ENCODE measurements around the gene GARRE1.
A peak's percentile ranks its signal among the peaks of the same experiment; 100 is the strongest.
"Not testable (repeated sequence)": the region's sequence is repeated elsewhere in the genome, so short reads cannot be mapped to it uniquely, and the experiment has no call there.

The GARRE1 gene

DNA sequence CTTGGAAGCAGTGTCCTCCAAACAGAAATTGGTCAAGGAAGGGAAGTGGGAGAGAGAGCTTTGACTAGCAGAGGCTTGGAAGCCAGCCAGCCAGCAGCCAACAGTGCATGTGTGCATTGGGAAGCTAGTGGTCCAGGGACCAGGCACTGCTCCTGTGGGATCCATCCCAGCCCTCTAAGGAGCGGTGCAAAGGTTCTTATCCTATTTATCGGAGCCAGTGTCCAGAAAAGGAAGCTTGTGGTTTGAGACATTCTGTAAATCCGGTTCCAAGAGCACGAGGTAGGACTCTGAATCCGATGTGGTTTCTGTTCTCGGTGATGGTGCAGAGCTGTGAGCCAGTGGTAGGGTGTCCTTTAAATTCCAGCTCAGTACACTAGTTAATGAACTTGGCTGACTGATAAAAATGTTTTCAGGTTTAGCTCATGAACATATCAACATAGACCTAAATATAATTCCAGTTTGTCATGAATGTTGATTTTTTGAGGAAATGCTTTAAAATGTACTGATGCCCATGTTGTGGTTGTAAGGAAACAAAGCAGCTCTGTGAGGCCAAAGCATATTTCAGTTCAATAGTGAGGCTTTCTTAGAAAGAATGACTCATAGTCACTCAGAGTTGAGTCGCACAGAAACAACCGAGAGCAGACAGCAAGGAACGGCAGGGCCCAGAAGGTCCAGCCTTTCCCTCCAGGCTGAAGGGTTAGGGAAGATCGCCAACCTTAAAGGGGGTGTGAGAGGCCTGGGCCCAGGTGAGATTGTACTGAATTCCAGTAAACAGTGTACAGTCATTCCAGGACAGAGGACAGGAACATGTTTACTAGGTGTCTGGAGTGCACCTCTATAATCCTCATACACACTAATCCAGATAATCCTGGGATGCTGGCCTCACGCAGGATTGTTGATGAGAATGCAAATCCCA is 21.5 kb upstream of the GARRE1 start:
- DNase-seq (ENCODE audit: low spot score): peak; percentile 70

DNA sequence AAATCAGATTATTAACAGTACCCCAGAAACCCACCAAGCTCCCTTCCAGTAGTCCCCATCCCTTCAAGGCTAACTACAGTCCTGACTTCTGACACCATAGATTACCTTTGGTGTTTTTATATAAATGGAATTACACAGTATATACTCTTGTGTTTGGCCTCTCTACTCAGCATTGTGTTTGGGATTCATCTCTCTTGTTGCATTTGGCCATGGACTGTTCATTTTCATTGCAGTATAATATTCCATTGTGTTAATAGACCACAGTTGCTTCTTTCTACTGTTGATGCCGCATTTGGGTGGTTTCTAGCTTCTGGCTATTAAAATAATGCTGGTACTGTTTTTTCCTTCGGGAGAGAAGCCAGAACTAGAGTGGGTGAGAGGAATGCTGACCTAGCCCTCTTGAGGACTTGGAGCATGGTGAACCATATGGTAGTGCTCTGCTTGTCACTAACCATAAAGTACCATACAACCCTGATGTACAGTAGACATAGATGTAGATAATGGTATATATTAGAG is 18.9 kb upstream of the GARRE1 start:
- DNase-seq (ENCODE audit: low spot score): no peak

DNA sequence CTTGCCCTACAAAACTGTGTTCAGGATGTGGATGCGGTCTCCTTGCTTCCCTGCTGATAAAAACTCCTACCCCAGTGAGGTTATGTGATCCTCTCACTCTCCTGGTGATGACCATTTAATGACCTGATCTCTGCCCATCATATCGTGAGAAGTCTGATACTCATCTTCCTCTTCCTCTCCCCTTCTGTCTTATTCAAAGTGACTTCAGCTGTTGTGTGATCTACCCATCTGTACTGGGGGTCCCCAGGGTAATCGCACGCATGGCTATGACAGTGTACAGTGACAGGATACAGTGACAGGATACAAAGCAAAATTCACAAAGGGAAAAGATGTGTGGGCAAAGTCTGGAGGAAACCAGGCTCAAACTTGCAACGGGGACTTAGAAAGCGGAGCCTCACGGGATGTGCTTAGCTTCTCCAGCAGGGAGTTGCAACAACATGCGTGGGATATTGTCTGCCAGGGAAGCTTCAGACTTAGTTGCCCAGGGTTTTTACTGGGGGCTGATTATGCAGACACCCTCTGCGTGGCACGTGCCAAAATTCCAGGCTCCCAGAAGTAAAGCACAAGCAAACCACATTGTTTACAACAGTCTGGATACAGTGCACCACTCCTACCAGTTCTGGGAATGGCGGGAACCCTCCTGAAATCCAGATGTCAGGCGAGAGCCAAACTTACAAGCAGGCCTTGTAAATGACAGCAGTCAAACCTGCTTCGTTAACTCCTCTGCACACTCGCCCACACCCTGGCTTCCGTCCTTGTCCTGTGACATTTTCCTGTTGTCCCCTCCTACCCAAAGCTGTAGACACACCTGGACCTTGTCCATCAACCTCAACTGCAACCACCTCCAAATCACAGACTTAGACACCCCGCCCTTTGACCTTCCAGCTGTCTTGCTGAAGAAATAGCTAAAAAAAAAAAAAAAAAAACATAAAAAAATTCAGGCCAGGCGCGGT is 18.0 kb upstream of the GARRE1 start:
- peak; percentile 39 for DNase-seq (ENCODE audit: low spot score)

DNA sequence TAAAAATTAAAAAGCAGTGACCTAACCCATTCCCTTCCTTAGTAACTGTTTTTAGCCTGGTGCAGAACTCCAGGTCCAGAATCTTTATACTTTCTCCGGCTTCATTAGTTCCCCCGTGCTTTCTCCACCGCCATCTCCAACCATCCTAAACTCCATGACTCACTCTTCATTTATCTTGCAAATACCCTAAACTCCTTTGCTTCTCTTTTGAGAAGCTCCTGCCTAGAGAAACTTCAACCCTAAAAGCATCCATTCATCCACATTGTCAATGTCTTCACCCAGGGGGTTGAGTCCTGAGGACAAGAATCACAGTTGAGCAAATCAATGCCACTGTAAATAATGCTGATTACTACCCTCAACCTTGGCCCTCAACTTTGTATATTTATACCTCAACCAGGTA is 17.1 kb upstream of the GARRE1 start:
- DNase-seq (ENCODE audit: low spot score): no peak

DNA sequence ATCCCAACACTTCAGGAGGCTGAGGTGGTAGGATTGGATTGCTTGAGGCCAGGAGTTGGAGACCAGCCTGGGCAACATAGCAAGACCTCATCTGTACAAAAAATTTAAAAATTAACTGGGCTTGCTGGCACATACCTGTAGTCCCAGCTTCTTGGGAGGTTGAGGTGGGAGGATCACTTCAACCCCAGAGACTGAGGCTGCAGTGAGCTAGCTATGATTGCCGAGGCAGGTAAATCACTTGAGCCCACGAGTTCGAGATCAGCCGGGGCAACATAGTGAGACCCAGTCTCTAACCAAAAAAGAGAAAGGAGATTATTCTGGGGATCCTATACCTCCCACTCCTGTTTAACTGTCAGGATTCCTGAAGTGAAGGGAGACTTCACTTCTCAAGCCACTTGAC is 16.4 kb upstream of the GARRE1 start:
- DNase-seq (ENCODE audit: low spot score): no peak

DNA sequence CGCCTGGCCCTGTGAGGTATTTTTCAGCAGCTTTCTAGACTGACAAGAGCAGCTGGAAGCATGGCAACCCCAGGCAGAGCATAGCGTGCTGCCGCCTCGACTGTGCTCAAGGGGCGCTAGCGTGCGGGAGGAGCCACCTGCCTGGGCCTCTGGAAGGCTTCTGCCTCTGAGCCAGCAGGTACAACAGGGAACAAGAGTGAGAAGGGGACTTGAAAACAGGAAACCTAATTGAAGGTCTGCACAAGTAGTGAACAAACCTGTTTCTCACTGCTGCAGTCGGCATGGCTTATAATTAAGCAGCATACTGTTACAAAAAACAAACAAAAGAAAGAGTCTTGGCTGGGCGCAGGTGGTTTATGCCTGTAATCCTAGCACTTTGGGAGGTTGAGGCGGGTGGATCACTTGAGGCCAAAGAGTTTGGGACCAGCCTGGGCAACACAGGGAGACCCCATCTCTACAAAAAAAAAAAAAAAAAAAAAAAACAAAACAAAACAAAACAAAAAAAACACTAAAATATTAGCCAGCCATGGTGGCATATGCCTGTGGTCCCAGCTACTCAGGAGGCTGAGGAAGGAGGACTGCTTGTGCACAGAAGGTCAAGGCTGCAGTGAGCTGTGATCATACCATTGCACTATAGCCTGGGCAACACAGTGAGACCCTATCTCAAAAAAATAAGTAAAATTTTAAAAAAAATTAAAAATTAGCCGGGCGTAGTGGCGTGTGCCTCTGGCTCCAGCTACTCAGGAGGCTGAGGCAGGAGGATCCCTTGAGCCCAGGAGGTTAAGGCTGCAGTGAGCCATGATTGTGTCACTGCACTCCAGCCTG is 12.6 kb upstream of the GARRE1 start:
- DNase-seq (ENCODE audit: low spot score): no peak

DNA sequence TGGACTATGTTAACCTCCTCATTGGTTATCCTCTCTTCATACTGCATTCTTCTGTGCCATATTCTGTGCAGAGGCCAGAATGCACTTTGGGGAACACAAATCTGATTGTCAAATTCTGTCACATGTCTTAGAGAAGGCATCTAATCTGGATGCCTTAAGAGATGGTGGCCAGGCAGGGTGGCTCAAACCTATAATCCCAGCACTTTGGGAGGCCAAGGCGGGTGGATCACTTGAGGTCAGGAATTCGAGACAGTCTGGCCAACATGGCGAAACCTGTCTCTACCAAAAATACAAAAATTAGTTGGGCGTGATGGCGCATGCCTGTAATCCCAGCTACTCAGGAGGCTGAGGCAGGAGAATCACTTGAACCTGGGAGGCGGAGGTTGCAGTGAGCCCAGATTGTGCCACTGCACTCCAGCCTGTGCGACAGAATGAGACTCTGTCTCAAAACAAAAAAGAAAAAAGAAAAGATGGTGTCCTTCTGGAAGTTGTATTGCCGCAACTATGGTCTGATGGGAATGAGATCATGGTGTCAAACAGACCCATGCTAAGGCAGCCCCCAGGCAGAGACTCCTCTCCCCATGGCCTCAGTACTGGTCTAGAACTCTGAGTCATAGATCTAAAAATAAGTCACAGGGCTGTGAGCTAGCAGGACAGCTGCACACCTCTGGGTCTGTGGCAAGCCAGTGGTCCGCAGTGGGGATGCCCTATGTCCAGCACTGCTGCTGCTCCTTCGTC is 11.0 kb upstream of the GARRE1 start:
- DNase-seq (ENCODE audit: low spot score): not testable (repeated sequence)

DNA sequence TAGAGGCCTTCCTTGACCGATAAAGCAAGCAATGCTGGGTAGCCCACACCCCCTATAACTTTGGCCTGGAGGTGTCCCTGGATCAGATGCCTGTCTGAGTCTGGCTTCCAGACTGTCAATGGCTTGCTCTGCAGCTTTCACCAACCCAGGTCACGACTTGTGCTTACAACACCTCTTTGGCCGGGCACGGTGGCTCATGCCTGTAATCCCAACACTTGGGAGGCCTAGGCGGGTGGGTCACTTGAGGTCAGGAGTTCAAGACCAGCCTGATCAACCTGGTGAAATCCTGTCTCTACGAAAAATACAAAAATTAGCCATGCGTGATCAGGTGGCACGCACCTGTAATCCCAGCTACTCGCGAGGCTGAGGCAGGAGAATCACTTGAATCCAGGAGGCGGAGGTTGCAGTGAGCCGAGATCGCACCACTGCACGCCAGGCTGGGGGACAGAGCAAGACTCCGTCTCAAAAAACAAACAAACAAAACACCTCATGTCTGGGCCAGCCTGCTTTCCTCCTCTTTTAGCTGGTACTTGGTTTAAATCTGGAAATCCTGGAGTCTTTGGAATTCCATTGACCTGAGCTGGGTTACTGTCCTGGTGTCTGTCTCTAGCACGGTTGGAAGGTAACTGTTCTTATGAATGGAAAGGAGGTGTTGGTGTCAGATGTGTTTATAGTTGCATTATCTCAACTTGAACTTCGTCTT is 10.3 kb upstream of the GARRE1 start:
- no peak for DNase-seq (ENCODE audit: low spot score)

DNA sequence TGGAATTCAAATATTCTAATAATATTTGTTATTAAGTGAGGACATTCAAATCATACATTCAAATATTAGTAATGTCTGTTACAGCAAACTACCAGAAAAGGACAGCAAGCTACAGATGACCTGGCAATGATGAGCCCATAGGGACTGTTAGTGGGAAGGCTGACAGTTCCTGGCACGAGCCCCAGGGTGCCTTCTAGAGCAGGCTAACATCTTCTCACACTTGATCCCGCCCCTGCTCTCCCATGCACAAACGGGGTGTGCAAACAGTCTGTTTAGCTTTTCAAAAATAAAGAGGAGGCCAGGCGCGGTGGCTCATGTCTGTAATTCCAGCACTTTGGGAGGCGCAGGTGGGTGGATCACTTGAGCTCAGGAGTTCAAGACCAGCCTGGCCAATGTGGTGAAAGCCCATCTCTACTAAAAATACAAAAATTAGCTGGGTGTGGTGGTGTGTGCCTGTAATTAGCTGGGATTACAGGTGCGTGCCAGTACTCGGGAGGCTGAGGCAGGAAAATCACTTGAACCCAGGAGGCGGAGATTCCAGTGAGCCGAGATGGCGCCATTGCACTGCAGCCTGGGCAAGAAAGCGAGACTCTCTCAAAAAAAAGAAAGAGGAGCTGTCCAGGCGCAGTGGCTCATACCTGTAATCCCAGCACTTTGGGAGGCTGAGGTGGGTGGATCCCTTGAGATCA is 9.6 kb upstream of the GARRE1 start:
- DNase-seq (ENCODE audit: low spot score): no peak

DNA sequence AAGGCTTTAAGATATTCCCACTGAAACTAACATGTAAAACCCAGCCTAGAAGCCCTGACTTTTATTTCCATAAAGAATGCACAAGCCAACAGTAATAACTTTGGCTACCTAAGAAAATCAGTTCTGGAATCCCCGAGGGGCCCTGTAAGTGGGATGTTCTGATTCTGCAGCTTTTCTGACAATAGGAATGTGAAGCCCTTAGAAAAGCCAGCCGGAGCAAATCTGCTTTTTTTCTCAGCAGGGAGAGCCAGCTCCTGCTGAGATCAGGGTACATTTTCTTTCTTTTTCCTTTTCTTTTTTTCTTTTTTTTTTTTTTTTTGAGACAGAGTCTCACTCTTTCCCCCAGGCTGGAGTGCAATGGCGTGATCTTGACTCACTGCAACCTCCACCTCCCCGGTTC is 8.0 kb upstream of the GARRE1 start:
- DNase-seq (ENCODE audit: low spot score): no peak

DNA sequence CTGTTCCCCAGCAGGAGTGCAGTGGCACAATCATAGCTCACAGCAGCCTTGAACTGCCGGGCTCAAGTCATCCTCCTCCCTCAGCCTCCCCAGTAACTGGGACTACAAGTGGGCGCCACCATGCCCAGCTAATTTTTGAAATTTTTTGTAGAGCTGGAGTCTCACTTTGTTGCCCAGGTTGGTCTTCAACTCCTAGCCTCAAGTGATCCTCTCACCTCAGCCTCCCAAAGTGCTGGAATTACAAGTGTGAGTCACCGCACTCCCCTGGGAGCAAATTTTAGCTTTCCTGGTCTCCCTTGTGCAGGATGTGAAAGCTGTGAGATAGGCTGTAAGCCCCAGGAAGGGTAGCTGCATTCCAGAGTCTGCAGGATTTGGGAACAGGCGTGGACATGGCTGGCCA is 5.4 kb upstream of the GARRE1 start:
- no peak for DNase-seq (ENCODE audit: low spot score)

DNA sequence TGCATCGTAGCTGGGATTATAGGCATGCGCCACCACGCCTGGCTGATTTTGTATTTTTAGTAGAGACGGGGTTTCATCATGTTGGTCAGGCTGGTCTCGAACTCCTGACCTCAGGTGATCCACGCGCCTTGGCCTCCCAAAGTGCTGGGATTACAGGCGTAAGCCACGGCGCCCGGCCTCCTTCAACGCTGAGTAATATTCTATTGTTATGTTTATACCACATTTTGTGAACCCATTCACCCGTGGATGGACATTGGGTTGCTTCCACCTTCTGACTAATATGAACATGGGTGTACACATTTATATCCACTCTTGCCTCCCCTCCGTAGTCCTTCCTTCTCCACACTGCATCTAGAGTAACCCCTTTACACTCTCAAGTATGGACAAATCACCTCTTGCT is 1.2 kb upstream of the GARRE1 start:
- DNase-seq (ENCODE audit: low spot score): not testable (repeated sequence)

DNA sequence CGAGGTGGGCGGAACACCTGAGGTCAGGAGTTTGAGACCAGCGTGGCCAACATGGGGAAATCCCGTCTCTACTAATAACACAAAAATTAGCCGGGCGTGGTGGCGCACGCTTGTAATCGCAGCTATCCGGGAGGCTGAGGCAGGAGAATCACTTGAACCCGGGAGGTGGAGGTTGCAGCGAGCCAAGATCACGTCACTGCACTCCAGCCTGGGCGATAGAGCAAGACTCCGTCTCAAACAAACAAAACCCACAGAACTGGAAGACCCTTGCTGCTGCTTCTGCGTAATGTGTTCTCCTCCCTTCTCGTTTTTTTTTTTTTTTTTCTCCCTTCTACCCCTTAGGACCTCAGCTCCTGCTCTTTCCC is 691 bp upstream of the GARRE1 start:
- not testable (repeated sequence) for DNase-seq (ENCODE audit: low spot score)

DNA sequence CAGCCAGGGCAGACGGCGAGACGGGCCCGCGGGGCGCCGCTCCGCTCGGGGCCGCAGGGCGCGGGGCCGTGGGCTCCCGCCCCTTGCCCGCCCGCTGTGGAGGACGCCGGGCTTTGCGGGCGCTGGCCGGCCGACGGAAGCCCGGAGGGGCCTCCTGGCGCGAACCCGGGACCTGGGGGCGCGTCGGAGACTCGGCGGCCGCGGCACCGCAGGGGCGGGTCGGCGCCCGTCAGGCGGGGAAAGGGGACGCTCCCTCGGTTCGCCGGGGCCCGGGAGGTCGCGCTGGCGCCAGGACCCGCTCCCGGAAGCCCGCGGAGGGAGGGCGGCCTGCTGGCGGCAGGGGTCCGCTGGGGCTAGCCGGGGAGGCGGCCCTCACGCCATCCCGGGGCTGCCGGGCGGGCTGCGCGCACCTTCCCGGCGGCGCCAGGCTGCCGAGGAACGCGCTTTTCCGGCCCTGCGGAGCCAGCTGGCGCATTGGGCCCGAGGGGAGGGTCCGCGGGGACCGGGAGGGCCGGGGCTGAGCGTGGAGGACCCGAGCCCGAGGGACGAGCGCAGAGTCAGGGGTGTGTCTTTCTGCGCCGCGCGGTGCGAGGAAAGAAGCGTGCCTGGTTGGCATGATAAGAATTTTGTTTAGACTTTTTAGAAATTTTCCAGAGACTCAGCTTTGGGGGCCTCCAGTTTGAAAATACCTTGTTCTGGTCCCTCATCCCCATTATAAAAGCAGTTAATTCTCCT is 511 bp downstream of the GARRE1 start:
- peak; percentile 69 for DNase-seq (ENCODE audit: low spot score)

DNA sequence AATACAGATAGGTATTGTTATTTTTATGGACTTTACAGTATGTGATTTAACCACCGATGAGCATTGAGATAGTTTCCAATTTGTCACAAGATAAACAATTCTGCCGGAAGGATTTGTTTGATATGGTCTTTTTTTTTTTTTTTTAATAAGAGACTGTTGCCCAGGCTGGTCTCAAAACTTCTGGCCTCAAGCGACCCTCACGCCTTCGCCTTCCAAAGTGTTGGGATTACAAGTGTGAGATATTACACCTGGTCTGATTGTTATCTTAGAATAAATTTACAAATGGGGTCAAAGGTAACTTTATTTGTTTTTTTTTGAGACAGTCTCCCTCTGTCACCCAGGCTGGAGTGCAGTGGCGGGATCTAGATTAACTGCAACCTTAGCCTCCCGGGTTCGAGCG is 1.2 kb downstream of the GARRE1 start:
- DNase-seq (ENCODE audit: low spot score): no peak

DNA sequence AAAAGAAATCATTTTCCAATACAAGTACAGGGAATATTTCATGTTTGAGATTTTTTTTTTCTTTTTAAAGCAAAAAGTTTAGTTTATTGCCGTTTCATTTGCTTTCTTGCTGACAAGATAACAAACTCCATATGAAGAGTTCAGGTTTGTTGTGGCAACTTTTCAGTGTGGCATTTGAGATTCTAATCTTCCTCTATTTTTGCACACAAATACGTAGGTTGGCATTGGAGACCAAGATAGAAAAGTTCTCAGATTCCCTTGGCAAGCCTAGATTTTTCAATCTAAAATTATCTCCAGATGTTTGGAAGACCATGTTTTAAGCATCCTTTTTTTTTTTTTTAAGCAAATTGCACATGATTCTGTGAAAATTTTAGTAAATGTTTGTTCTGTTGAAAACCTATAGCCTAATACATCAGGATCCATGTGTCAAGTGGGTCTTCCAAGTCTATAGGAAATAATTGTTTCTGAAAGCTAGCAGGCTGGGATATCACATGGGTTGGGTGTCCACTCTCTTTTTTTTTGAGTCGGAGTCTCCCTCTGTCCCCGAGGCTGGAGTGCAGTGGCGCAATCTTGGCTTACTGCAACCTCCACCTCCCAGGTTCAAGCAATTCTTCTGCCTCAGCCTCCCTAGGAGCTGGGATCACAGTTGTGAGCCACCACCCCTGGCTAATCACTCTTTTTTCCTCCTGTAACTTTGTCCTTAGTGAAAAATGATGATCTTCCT is 2.6 kb downstream of the GARRE1 start:
- DNase-seq (ENCODE audit: low spot score): no peak

DNA sequence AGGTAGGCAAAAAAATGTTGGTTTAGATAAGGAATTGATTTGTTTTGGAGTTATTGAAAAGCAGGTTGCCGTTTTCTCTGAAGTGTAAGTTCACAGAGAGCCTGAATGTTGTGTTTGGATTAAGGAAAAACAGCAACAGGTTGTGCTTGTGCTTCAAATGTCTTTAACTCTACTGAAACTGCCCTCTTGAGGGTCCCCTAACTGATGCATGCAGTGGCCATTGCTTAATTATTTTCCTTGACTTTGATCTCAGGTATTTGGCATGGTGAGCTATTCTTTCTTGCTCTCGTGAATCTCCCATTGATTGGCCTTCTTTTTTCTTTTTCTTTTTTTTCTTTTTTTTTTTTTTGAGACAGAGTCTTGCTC is 3.2 kb downstream of the GARRE1 start:
- no peak for DNase-seq (ENCODE audit: low spot score)

DNA sequence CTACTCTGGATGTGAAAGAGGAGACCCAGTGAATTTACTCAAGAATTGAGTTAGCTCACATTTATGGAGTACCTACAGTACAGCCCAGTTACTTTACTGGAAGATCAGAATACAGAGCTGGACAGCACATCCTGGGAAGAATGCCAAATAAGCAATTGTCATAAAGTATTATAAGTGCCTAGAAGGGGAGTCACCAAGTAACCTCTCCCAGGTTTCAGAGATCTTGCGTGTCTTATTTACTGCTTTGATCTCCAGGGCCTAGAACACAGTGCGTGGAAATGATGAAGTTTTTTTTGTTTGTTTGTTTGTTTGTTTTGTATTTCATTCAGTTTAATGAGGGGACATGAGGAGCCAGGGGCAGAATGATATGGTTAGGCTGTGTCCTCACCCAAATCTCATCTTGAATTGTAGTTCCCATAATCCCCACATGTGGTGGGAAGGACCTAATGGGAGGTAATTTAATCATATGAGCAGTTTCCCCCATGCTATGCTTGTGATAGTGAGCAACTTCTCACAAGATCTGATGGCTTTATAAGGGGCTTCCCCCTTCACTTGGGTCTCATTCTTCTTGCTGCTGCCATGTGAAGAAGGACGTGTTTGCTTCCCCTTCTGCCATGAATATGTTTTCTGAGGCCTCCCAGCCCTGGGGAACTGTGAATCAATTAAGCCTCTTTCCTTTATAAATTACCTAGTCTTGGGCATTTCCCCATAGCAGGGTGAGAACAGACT is 5.2 kb downstream of the GARRE1 start:
- DNase-seq (ENCODE audit: low spot score): no peak
